22Rv1 (cell line): ENCODE data around the gene AGAP1.

Experiments used
- H3K27ac ChIP-seq: fragments of 450-650 bp; 2 replicates; pipeline ENCODE4 v1.5.1; 2017
- CTCF ChIP-seq: fragments of 450-650 bp; IDR thresholded peaks from 2 replicates; pipeline ENCODE4 v1.5.1; 2017; ENCODE audit warnings: mild to moderate bottlenecking
- ZFX ChIP-seq: fragments of 450-650 bp; IDR thresholded peaks from 2 replicates; pipeline ENCODE4 v1.6.1; 2017; ENCODE audit warnings: antibody characterized with exemption, borderline replicate concordance

AGAP1 gene

GRCh38 chr2:235920216-235920865 is 426.5 kb downstream of the AGAP1 start:
- TF ChIP-seq CTCF (no peak), ZFX (no peak)

GRCh38 chr2:235921508-235922191 is 427.8 kb downstream of the AGAP1 start:
- no peak for TF ChIP-seq CTCF
- TF ChIP-seq ZFX, result no peak
- H3K27ac ChIP-seq, result no peak overlapping the region

More at GRCh38 chr2:235920216-235920865, 426.5 kb downstream of the AGAP1 start:
- H3K27ac ChIP-seq, result no peak overlapping the region

- H3K27ac ChIP-seq, result no peak overlapping the region
- TF ChIP-seq CTCF (no peak), ZFX (no peak)
Observed at GRCh38 chr2:235922839-235923238, 429.0 kb downstream of the AGAP1 start.

GRCh38 chr2:235923859-235924674 is 430.2 kb downstream of the AGAP1 start:
- H3K27ac ChIP-seq, result no peak overlapping the region

GRCh38 chr2:235924675-235925063 is 430.8 kb downstream of the AGAP1 start:
- H3K27ac ChIP-seq, result no peak overlapping the region
- TF ChIP-seq CTCF (no peak), ZFX (no peak)

More at GRCh38 chr2:235923859-235924674, 430.2 kb downstream of the AGAP1 start:
- no peak for TF ChIP-seq ZFX
- TF ChIP-seq CTCF, result no peak

GRCh38 chr2:235925250-235925919 is 431.5 kb downstream of the AGAP1 start:
- TF ChIP-seq ZFX (no peak), CTCF (no peak)
- H3K27ac ChIP-seq, result no peak overlapping the region
